AG09319 (cell line): ENCODE results near the gene TTYH2.

Experiments
- DNase-seq: peaks from one replicate; pipeline ENCODE4 v3.0.0-alpha.2; 2010; ENCODE audit warnings: low read depth; ENCODE audit errors: extremely low read depth
- TF ChIP-seq, protein P1 (sequence below): IDR thresholded peaks from 2 replicates; pipeline ENCODE4 v1.5.1; 2011; ENCODE audit warnings: low read depth, mild to moderate bottlenecking, inconsistent platforms, low read length, moderate library complexity

TTYH2 gene

DNA sequence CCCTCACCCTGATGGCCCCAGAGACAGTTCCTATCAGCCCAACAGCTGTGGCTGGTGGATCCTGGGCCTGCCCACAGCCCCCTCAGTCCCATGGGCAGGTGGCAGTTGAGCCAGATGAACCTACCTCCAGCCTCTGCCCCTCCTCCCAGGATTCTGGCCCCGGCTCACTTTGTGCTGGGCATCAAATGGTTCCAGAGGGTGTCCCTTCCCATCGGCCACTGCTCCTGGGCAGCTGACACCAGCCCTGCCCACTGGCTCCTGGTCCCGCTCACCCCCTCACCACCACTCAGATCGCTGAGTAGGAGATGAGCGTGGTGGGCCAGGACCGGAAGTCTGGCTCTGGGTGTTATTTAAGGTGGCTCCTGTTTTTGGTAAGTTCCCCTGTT lies 2.0 kb downstream of the TTYH2 start:
- DNase-seq = no peak
- TF ChIP-seq, protein P1, sequence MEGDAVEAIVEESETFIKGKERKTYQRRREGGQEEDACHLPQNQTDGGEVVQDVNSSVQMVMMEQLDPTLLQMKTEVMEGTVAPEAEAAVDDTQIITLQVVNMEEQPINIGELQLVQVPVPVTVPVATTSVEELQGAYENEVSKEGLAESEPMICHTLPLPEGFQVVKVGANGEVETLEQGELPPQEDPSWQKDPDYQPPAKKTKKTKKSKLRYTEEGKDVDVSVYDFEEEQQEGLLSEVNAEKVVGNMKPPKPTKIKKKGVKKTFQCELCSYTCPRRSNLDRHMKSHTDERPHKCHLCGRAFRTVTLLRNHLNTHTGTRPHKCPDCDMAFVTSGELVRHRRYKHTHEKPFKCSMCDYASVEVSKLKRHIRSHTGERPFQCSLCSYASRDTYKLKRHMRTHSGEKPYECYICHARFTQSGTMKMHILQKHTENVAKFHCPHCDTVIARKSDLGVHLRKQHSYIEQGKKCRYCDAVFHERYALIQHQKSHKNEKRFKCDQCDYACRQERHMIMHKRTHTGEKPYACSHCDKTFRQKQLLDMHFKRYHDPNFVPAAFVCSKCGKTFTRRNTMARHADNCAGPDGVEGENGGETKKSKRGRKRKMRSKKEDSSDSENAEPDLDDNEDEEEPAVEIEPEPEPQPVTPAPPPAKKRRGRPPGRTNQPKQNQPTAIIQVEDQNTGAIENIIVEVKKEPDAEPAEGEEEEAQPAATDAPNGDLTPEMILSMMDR = no peak

DNA sequence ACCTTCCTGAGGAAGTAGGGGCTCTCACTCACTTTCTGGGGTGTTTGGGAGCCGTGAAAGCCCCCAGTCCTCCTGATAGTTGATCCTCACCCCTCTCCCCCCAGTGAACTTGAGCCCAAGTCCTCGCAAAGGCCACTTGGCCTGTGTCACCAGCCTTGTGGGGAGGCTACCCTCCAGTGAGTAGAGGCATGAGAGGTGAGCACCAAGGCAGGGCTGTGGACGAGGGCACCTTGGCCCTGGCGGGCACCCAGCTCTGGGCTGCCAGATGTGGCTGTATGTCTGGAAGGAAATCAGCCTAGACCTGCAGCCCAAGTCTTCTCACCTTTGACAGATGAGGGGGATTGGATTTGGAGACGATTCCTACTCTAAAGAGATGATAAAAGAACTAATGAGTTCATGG lies 3.1 kb downstream of the TTYH2 start:
- TF ChIP-seq, protein P1 = no peak

DNA sequence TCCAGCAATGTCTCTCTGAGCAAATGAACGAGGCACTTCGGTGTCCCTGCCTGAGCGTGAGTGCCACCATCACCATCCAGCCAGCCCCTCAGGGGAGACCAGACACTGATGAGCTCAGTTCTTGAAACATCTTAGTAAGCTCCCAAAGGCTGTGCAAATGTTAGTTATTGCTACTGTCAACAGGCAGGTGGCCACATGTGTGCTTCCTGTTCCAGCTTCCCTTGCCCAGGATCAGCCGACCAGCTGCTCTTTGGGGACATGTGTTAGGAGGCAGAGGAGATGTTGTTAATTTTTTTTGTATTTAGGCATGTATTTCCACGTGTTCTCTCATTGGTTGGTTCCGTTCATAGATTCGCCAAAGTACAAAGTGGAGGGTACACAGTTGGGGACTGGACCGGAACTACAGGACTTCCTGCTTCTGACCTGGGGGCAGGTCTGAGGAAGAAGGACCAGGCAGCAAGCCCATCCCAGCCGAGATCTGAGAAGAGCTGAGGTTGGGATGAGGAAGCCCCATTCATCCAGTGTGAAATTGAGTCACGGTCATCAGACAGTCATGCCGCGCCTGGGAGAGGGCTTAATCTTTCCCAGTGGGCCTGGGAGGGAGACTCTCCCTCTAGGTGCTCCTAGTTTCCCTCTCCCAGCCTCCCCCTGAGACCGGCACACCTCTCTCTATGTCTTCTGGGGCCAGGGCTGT lies 3.8 kb downstream of the TTYH2 start:
- TF ChIP-seq, protein P1 = no peak
- no peak for DNase-seq

More for the DNA sequence above, 3.1 kb downstream of the TTYH2 start:
- DNase-seq = no peak

- DNase-seq = no peak
Measured at GRCh38 chr17:74217888-74218287, 4.5 kb downstream of the TTYH2 start.

GRCh38 chr17:74218436-74218835 lies 5.1 kb downstream of the TTYH2 start:
- TF ChIP-seq, protein P1 = no peak
- no peak for DNase-seq

More at GRCh38 chr17:74217888-74218287, 4.5 kb downstream of the TTYH2 start:
- TF ChIP-seq, protein P1 = no peak

- TF ChIP-seq, protein P1 = no peak
- no peak for DNase-seq
Measured at GRCh38 chr17:74219576-74220133, 6.3 kb downstream of the TTYH2 start.

DNA sequence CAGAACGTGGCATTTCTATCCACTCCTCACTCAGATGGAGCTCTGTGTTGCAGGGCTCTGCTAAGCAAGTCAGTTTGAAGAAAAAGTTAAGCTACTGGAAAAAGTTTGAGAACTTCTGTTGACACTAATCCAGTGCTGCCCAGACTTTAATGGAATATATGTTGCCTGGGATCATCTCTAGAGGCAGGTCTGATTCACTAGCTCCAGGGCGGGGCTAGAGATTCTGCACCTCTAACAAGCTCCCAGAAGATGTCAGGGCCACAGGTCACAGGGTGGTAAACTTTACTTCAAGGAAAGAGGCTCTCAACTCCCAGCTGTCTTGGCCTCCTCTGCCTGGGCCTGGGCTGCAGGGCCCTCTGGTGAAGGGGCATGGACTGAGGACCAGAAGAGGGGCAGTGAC lies 6.8 kb downstream of the TTYH2 start:
- DNase-seq = no peak
- TF ChIP-seq, protein P1 = no peak
